ENCODE measurements around the gene AMPD3.

The AMPD3 gene

DNA sequence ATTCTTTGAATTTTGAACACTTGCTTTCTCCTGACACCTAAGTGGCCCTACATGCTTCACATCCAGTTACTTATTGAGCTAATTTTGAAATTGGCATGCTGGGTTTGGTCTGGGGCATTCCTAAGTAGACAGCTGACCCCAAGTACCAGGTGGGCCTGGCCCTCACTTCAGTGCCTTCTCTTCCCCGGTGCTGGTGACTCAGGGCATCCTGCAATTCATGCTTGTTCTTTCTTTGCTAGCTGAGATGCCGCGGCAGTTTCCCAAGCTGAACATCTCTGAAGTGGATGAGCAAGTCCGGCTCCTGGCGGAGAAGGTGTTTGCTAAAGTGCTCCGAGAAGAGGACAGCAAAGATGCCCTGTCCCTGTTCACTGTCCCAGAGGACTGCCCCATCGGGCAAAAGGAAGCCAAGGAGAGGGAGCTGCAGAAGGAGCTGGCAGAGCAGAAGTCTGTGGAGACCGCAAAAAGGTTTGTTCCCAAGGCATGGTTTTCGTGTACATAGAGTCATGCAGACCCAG is 6.3 kb downstream of the AMPD3 start:
- no peak for DNase-seq

DNA sequence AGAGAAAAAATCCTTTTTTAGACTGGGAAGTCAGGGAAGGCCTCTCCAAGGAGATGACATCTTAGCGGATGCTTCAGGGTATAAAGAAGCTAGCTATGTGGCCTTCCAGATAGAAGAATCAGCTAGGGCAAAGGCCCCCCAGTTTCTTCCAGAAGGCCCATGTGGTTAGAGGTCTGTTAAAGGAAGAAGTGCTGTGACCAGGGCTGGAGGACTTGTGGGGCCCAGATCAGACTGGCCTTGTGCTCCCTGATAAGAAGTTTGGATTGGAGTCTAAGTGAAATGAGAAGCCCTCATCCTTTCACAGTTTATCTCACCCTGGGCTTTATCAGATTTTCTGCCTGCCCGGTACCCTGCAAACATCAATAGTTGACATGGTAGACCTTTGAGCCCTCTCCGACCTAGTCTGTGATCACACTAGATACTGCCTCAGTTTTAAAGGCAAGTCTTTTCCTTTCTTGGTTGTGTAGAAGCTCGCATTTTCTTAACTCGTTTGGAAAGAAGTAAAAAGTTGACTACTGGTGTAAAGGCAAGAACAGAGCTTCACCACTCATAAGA is 7.8 kb downstream of the AMPD3 start:
- DNase-seq: no peak

DNA sequence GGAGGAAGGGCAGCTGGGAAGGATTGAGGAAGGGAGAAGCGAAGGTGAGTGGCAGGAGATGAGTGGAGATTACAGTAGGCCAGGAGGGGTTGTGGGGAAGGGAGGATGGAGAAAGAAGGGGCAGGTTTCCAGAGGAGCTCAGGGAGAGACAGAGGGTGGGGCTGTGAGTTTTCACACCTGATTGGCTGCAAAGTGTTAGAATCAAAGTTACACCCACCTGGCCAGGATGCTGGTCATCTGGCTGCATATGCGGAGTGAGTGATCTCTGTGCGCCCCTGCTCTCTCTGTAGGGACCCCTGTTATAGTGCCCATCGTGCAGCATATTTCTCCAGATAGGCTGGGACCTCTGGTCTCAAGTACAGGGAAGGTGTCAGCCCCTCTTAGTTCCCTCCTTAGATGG is 18.3 kb downstream of the AMPD3 start:
- DNase-seq: no peak

DNA sequence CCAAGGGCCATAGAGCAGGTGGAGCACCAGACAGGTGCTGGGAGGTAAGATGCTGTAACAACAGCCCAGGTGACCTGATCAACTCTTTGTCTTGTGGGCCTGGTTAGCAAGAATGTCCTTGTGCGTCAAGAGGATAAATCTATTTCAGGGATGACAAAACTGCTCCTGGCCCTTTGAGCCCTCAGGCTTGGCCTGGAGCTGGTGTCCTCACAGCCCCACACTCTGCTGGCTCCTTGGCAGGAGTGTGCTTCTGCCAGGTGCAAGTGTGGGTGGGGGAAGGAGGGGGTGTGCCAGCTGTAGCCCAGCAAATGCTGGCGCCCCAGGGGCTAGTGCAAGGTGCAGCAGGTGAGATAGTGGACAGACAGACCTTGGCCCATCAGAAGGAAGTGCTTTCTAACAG is 19.5 kb downstream of the AMPD3 start:
- DNase-seq: no peak

DNA sequence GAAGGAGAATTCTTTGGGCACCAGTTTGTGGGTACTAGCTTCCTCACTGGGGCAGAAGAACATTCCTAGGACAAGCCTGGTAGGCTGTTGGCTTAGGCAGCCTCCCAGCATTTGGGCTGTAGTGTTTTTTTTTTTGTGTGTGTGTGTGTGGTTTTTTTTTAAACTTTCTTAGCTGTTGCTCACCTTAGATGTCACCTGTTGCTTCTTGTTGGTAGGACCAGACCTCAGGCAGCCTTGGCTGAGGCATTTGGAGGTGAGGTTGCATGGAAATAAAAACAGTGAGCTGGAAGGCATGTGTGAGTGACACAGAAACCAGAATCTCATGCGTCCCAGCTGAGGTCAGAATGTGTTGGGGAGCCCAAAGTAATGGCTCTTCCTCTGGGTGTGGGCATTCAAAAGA is 21.3 kb downstream of the AMPD3 start:
- DNase-seq: no peak

DNA sequence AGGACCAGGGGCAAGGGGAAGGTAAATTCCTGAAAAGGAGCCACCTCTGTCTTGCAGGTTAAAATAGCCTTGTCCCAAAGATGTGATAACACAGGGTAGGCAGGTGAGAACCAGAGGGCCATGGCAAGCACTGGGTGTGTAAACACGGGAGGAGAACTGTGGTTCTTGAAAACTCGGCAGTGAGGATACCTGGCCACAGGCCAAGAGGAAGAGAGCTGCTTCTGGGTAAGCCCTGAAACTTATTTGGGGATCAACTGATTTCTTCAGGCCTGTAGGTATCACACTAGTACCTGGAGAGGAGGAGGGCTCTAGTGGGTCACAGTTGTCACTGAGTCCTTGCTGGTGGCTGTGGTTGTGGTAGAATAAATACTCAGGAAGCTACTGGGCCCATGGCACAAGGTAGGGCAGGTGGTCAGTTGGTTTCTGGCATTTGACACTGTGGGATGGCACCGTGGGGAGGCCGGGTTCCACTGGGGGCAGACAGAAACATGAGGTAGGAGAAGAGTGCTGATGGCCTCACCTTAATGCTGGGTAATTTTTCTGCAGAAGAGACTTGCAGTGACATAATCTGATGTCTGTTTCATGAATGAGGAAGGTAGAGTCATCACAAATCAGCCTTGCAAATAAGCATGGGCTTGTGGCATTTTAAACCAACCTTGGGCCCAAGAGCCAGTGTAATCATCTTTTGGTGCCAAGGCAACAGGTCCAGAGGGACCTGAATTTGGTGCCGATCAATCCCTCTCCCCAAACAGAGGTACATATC is 22.0 kb downstream of the AMPD3 start:
- no peak for DNase-seq

DNA sequence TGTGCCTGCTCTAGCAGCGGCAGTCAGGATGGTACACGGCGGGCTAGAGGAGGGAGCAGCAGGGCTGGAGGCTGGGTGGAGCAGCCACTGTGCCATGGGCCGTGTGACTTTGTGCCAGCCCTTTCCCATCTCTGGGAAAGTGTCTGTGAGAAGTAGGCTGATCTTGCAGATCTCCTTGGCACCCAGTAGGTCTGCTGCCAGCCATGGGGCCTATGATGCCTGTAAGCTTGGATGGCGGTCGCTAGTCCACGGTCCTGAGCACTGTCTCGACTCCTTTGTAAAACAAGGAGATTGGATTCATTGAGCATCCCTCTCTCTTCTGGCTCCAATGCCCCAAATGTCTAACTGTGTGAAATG is 22.6 kb downstream of the AMPD3 start:
- no peak for DNase-seq

DNA sequence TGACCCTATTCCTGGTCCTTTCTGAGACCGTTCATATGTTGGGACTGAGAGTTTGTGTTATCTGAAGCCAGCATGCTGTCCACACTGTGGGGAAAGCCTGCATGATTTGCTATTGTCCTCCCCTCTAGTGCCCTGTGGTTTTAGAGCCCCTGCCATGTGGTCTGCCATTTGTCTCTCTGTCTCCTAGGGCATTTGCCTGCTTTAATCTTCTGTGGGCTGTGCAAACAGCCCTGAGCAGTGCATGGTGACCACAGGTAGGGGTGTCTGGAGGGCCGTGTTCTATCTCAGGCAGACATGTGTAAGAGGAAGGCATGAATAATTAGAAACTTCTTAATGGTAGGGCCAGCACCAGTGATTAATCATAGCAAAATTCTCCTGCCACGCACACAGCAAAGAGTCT is 23.0 kb downstream of the AMPD3 start:
- DNase-seq: no peak

DNA sequence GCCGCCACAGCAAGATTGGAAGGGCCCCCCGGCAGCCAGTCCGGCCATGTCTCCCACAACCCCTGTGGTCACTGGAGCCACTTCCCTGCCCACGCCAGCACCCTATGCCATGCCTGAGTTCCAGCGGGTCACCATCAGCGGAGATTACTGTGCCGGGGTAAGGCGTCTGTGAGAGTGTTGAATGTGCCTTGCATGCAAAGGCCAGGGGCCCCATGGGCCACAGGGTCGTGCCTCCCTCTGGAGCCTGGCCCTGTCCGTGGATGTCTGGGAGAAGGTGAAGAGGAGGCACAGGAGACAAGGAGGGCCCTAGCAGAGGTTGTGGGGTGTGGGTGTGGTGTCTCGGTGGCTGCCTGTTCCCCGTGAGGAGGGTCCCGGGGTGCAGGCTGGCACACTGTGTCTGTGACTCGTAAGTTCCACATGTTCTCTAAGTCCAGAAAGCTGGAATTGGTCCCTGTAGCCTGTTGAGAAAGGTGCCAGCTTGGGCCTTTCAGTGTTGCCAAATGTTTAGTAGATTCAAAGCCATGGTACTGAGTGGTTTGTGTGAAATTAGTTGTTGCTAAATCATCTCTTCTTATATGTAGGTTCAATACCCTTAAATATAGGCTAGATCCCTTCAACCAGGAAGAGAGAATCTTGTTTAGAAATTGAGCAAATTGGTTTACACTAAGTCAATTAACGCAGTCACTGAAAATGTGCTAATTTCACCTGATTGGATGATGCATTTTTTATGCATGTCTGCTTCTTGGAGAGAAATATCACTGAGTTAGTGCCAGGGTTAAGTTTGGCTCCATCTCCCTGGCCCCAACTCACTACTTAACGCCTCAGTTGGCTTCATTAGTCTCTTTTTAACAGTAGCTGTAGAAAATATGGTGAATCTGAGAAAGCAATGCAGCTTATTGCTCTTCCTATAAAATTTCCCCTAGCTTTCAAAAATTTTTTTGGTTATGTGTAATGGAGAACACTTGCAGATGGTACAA is 23.8 kb downstream of the AMPD3 start:
- peak; percentile 75 to 87 for DNase-seq

DNA sequence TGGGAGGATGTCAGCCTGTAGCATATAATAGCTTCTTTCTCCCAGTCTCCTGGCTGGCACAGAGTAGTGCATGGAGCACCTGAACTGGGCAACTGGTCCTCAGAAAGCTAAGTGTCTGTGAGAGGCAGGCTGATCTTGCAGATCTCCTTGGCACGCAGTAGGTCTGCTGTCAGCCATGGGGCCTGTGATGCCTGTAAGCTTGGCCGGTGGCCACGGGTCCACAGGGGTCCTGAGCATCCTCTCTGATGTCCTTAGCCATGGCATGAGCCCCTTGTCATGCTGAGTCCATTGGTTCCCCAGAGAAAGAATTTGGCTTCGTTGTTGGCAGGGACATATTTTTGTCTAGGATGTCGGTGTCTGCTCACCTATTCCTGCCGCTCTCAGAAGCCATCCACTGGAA is 25.0 kb downstream of the AMPD3 start:
- DNase-seq: peak; percentile 51 to 88

DNA sequence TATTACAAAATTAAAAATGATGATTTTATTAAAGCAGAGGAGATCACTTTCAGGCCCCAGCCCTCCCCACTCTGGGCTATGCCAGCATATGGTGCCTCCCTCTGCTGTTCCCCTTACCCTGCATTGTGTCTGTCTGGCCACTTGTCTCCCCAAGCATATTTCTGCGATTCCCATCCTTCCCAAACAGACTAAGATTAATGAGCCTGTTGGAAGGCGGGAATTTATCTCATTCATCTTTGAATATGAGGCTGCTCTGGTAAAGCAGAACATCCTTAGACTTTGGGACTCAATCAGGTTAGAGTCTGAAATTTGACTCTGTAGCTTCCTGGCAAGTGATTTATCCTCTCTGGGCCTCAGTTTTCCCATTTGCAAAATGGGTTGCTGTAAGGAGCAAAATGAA is 25.7 kb downstream of the AMPD3 start:
- DNase-seq: peak; percentile 30 to 67

DNA sequence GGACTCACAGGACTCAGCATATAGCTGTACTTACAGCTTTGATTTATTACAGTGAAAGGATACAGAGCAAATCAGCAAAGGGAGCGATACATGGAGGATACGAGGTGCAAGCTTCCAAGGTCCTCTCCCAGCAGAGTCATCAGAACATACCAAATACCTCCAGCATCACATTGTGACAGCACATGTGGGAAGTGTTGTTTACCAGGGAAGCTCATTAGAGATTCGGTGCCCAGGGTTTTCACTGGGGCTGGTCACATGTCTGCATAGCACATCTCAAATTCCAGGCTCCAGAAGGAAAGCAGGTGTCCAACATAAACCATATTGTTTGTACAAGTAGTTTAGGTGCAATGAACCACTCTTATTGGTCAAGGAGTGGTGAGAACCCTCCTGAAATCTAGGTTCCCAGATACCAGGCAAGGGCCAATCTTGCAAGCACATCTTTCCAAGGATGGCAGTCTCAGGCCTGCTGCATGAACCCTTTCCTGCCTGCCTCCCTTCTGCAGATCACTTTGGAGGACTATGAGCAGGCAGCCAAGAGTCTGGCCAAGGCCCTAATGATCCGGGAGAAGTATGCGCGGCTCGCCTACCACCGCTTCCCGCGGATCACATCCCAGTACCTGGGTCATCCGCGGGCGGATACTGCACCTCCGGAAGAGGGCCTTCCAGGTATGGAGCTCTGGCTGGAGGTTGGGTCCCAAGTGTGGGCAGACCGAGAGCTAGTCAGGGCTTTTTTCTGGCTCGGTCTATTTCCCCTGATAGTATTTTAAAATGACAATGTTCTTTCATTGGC is 26.7 kb downstream of the AMPD3 start:
- DNase-seq: no peak

DNA sequence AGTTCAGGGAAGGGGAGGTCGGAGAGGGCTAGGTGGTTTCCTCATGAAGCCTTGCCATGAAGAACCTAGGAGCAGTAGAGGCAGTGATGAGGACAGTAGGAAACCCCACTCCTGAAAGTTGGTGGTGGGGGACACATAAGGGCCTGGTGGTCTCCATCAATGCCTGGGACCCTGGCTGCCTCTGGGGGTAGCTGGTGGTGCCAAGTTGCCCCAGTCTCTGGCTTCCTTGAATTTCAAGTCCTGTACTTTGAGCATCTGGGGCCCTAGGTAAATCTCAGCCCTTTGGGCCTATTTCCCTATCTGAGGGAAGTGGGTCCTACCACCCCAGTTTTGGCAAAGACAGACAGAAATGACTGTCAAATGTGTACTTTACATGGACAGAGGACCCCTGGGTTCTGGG is 28.1 kb downstream of the AMPD3 start:
- DNase-seq: no peak

DNA sequence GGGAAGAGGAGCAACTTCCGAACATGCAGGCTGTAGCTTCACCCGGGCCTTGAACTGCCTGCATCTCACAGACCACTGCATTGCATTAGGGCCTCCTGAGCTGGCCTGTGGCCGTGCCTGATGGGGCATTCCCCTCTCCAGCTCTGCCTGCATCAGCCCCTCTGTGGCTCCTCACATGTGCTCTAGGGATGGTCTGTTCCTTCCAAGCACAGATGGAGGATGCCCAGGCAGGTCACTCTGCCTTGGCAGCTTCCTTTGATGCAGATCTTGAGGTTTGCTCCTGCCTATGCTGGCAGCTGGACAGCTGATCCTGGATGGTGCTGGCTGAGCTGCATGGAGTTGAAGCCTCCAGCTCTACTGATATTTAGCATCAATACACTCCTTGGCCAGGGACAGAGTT is 28.5 kb downstream of the AMPD3 start:
- DNase-seq: peak in 1 of 2 experiments; percentile 65

DNA sequence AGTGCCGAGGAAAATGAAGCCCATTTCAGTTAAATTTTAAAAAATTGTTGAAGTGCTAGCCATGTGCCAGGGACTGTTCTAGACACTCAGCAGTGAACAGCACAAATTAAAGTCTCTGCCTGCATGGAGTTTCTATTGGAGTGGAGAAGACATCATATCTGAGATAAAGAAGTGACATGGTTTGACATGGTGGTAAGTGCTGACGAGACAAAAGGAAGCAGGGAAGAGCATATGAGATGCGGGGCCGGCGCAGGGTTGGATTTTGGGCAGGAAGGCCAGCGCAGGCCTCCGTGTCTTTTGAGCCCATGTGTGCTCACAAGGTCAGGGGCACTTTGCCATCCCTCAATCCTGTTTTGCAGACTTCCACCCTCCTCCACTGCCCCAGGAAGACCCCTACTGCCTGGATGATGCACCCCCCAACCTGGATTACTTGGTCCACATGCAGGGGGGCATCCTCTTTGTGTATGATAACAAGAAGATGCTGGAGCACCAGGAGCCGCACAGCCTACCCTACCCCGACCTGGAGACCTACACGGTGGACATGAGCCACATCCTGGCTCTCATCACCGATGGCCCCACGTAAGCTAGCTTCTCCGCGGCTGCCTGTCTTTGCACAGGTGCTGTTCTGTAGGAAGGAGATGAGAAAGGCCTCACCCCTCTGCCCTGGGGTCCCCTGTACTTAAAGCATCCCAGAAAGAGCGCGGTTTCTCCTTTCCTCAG is 29.6 kb downstream of the AMPD3 start:
- DNase-seq: no peak

DNA sequence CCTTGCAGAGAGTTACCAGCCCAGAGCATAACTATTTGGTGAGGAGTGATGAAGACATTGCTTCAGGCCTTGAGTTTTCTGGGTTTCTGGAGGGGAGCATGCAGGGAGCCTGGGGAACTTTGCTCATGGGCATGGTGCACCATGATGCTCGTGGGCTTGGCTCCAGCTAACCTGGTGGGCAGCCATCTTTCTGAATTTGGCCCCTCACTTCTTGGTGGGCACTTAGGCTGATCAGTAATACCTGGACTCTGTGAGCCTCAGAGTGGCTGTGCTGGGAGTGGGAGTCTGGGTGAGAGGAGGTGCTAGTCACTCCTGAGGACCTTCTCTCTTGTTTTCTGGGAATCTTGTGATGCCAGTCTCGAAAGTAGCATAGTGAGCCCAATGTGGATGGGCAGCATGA is 30.6 kb downstream of the AMPD3 start:
- DNase-seq: no peak

DNA sequence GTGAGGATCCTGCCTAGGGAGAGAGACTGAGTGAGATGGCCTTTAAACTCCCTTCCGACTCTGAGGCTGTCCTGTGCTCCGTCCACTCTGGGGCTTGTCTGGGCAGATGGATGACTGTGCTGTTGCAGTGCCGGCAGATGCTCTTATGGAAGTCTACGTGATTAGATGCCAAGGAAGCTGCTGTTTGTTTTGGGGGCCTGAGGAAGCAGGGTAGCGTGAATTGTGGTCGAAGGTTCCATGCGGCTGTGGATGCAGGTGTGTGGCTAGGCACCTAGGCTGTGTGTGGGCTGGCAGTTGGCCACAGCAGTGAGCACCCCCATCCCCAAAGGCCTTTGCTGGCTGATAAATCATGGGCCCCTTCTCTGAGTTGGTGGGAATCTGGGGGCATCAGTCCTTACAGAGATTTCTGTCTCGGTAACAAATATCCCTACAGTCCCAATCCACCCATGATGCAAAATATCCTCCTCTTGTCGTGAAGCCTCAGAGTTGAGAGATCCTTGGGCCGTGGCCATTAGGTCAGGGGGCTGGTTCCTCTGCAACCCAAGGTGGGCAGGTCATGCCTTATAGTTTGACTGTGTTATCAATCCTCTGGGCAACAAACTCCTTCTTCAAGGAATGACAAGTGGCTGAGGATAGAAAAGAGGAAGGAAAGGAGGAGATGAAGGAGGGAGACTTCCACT is 31.2 kb downstream of the AMPD3 start:
- DNase-seq: no peak

DNA sequence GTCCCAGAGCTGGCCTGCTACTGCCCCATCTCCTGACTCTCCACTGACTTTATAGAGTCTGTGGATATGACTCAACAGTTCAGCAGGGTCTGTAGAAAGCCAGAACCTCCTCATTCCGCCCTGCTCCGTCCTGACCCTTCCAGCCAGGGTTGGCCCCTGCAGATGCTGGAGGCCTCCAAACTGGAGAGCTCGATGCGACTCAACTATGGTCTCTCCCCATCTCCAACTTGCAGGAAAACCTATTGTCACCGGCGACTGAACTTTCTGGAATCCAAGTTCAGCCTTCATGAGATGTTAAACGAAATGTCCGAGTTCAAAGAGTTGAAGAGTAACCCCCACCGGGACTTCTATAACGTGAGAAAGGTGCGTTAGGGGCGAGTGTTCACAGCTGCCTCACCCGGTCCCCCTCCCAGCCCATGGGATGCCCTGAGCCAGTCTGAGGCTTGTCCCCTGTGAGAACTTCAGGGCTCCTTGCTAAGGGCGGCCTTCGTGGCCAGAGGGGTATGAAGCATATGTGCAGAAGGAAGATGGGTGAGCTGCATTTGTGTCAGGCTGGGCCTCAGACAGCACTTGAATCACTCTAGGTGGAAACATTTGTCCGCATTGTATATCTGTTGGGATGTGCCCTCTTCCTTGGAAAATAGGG is 32.1 kb downstream of the AMPD3 start:
- DNase-seq: no peak

DNA sequence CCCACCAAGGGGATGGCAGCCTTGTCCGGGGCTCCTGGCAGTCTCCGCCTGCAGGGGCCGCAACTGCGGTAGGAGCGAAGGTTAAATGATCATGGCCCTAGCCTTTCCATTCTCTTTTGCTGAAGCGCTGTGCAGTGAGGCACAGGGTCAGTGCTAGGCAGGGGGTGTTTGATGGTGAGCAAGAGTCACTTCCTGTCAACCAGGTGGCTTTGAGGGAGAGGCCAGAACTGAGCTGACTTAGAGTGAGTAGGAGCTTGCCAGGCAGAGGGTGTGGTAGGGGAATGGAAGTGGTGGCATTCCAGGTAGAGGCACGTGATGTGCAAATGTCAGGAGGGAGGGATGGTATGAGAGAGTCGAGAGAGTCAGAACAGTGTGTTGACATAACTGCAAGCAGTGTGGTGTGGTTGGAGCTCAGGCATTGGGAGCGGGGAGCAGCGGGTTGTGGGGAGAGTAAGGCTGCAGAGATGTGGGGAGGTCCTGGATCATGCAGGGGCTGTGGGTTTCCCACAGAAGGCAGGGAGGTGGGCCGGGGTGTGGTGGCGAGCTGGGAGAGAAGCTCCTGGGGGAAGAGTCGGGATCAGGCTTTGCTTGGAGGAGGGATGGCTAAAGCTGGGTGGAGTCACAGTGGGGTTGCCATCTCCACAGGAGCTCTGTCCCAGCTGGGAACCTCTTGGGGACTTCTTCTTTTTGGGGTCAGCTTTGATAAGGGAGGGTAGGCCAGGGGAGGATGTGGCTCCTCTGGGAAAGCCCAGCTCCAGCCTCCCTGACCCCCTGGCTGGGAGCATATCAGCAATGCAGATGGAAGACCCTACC is 33.3 kb downstream of the AMPD3 start:
- no peak for DNase-seq
